GM10266 (cell line): ENCODE data around the gene RMND1.

ENCODE experiments used
- DNase-seq: peaks from one replicate; pipeline ENCODE4 v3.0.0; 2012; ENCODE audit errors: extremely low spot score
- CTCF ChIP-seq: IDR thresholded peaks from 2 replicates; pipeline ENCODE4 v1.5.1; 2012; ENCODE audit warnings: mild to moderate bottlenecking, low read depth; ENCODE audit not compliant: control insufficient read depth, insufficient read depth; ENCODE audit errors: missing control alignments

RMND1 gene

GRCh38 chr6:151417477-151417876 lies 34.4 kb downstream of the RMND1 start:
- TF ChIP-seq CTCF, result no peak
- DNase-seq, result no peak

DNA sequence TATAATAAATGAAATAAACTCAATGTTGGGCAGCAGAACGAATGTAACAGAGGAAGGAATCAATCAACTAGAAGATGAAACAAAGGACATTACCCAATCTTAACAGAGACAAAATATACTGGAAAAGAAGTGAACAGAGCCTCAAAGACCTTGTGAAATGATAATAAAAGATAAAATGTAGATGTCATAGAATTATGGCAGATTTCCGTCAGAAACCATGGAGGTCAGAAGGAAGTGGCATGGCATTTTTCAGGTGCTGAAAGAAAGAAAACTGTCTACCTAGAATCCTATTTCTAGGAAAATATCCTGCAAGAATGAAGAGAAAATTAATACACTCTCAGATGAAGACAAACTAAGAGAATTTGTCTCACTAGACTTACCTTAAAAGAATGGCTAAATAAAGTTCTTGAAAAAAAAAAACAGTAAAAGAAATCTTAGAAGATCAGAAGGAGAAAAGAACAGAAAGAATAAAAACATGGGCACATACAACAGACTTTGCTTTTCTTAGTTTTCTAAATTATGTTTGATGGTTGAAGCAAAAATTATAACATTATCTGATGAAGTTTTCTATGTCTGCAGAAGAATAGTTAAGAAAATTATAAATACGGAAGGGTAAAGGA lies 37.2 kb downstream of the RMND1 start:
- DNase-seq, result no peak
- TF ChIP-seq CTCF, result no peak

DNA sequence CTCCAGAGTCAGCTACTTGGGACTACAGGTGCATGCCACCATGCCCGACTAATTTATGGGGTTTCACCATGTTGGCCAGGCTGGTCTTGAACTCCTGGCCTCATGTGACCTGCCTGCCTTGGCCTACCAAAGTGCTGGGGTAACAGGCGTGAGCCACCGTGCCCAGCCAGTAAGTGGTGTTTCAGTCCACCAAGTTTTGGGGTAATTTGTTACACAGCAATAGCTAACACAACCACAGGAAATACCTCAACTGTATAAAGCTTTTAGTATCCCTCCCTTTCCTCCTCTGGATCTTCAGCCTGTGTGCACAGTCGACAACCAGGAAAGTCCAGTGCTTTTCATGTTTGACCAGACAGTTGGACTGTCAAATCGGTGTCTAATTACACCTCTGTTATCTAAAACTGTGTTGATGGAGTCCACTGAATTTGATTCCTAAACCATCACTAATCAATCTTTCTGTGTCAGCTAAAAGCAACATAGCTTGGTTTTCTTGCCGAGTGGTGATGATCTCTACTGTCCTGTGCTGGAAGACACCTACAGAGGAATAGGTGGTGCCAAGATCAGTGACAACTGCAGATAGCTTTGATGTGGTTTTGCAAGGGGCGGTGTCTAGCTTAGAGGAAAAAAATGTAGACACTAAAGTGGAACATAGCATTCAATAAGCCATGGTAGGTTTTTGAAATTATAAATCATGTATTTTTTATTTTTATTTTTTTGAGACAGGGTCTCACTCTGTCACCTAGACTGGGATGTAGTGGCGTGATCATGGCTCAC lies 38.4 kb downstream of the RMND1 start:
- TF ChIP-seq CTCF, result no peak
- DNase-seq, result no peak

DNA sequence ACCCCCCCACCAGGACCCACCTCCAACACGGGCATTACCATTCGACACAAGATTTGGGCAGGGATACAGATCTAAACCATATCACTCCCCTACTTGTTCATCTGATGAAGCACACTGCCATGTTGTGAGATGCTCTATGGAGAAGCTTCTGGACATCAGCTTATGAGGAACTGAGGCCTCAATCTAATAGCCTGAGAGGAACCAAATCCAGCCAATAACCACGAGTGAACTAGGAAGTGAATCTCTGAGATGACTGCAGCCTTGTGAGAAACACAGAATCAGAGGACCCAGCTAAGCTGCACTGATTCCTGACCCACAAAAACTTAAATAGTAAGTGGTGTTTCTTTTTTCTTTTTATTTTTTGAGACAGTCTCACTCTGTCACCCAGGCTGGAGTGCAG lies 39.0 kb downstream of the RMND1 start:
- no peak for TF ChIP-seq CTCF
- DNase-seq, result no peak

DNA sequence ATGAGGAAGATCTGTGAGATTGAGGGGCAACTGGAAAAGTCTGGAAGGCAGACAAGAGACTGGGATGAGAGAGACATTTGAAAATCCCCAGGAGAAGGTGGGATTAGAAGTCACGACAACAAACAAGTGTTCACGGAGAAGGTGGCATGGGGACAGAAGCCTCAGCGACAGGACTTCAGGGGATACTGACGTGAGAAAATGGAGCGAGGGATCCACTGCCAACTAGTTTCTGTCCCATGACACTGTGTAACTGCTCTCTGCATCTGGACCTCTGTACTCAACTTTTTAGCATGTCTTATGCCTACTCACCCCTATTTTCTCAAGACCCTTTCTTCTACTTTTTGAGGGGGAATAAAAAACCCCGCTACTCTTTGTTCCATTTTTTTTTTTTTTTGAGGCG lies 42.2 kb downstream of the RMND1 start:
- no peak for TF ChIP-seq CTCF
- DNase-seq, result no peak

DNA sequence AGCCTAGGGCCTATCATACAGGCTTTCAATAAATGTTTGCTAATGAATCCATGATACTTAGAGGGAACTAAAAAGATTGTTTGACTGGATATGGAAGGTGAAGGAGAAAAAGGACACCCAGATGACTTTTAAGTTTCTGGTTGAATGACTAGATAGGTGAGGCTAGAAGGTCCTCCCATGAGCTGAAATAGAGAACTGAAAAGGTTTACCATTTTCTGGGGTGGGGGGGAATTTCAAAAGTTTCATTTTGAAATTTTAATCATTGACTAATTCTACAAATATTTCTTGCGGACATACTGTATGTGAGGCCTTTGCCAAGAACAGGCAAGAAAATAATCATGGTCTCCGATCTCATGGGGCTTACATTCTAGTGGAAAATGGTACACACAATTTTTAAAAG lies 42.7 kb downstream of the RMND1 start:
- no peak for DNase-seq

GRCh38 chr6:151408858-151409257 lies 43.1 kb downstream of the RMND1 start:
- DNase-seq, result no peak
- TF ChIP-seq CTCF, result no peak

More for the DNA sequence above, 42.7 kb downstream of the RMND1 start:
- no peak for TF ChIP-seq CTCF
